GM21786 (cell line): Measurements from ENCODE around the gene ST6GALNAC2.

Experiments used
- ATAC-seq: cut with Tn5 transposase; IDR thresholded peaks from one replicate; pipeline ENCODE4 v1.9.1; 2021; ENCODE audit not compliant: unreplicated experiment

Gene ST6GALNAC2

DNA sequence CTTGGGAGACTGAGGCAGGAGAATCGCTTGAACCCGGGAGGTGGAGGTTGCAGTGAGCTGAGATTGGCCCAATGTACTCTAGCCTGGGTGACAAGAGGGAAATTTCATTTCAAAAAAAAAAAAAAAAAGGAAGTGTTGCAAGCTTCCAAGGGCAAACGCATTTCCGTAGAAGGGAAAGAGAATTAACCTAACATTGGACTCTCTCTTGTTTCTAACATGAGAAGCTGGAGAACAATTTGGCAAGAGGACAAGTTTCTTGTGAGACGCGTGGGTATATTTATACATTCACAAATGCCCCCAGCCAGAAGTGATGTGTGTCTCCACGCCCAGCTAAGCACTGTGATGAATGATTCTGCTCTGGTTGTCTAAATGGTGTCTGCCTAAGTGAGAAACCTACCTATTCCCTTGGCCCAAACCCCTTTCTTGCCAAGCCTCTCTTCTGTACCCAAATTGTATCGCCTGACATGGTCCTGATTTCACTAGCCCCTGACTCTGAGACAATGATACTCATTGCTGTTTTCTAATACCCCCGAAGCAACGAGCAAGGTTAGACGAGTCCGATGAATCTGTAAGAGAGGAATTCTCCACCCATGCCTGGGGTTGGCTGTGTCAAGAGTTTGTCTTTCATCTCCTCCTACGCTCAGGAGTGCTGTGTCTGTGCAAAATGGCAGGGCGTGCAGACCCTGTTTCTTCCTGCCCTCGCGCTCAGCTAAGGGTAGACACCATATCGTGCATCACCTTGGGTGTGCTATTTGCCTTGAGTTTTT lies 14.2 kb upstream of the ST6GALNAC2 start:
- ATAC-seq = no peak

DNA sequence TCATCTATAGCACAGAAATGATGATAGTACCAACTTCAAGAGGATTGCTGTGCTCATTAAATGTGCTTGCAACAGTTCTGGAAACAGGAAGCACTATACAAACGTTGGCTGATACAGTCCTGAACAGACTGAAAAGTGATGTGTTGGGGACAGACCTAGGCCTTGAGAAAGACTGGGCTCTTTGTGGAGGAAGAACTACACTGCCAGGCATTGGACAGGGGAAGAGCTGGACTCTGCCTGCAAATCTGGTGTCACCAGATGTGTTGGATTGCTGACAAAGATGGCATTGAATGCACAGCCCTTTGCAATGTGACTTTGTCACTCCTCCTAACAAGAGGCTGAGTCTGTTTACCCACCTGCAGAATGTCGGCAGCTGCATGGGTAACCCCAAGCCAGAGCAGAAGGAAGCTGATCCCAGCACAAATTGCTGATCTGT lies 12.4 kb upstream of the ST6GALNAC2 start:
- ATAC-seq = no peak

DNA sequence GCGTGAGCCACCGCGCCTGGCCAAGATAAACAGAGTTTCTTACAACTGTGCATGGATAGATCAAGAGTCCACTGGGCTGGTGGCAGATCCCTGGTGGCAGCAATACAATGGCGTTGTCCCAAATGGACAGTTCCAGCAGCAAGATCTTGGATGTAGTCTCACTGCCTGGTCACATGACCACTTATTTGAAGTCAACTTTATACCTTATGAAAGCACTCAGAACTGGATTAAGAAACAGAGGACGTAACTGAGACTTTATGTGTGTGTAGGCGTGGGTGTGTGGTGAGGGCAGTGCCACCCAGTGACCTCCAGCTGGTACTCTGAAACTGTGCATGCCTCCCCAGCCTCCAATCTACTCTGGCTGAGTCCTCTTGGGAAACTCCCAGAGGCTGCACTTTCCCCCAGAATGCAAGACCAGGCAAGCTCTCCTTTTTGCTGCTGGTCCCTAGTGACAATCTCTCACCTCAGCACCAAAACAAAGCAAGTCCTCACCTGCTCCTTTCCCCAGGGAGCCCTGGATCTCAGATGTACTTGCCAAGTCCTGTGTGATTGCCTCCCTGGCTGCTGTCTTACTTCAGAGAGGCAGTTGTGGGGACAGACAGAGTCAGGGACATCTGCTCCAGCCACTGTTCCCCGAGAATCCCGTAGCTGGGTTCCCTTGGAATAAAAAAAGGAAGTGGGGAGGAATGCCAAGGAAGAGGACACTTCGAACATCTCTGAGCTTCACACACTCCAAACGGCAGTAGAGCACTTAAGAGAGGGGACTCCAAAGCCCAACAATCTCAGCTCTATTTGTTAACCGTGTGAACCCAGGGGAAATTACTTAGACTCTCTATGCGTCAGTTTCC lies 11.7 kb upstream of the ST6GALNAC2 start:
- ATAC-seq = no peak

DNA sequence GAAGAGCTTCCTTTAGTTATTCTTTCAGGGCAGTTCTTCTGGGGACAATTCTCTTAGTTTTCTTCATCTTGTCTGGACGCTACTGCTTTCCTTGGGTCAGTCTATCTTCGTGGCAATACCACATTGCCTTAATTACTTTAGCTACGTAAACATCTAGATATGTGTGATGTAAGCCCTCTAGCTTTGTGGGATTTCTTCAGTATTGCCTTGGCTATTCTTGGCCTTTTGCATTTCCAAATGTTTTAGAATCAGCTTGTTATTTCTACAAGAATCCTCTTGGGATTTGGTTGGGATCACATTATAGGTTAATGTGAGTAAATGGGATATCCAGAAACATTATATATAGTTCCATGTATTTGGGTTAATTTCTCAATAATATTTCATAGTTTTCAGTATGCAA lies 9.0 kb upstream of the ST6GALNAC2 start:
- ATAC-seq = no peak

DNA sequence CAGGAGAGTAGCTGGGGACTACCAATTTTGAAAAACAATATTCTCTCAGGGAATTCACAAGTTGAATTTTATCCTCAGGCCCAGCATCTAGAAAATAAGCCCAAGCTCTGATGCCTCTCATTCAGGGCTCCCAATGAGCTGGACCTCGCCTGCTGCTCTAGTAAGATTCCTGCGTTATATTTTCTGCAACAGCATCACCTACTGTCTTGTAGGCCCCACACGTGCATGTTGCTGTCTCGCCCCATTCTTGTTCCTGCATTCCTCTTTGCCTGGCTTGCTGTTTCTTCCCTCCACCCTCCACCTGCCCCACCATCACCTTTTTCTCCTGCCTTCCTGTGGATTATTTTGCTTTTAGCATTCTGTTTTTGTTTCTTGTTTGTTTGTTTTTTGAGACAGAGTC lies 8.3 kb upstream of the ST6GALNAC2 start:
- no peak for ATAC-seq

DNA sequence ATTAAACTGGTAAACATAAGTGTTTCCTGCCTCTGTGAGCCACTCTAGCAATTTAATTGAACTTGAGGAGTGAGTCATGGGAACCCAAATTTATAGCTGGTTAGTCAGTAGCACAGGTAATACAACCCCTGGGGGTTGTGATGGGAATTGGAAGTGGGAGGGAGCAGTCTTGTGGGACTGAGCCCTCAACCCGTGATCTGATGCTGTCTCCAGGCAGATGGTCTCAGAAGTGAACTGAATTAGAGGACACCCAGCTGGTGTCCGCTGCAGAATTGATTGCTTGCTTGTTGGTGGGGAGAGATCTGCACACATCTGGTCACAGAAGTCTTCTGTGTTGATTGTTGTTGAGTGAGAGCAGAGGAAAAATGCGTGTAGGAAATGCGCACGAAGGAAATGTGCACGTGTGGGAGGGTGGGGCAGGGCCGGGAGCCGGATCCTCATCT lies 7.7 kb upstream of the ST6GALNAC2 start:
- ATAC-seq = no peak

DNA sequence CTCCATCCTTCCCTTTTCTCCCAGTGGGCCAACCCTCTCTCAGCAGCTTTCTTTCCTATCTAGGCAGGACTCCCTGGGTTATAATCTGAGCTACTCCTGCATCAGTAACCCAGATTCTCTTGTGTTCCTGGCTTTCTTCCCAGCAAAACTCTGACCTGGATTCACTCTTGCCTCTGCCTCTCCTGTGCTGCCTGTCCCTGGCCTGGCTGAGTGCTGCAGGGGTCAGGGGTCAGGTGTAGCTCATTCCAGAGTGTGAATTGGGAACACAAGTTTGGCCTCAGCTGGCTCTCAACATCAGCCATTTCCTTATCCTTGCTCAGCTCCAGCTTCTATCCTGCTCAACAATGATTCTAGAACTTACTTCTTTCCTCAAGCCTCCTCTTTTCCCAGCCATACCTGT lies 2.5 kb upstream of the ST6GALNAC2 start:
- no peak for ATAC-seq

DNA sequence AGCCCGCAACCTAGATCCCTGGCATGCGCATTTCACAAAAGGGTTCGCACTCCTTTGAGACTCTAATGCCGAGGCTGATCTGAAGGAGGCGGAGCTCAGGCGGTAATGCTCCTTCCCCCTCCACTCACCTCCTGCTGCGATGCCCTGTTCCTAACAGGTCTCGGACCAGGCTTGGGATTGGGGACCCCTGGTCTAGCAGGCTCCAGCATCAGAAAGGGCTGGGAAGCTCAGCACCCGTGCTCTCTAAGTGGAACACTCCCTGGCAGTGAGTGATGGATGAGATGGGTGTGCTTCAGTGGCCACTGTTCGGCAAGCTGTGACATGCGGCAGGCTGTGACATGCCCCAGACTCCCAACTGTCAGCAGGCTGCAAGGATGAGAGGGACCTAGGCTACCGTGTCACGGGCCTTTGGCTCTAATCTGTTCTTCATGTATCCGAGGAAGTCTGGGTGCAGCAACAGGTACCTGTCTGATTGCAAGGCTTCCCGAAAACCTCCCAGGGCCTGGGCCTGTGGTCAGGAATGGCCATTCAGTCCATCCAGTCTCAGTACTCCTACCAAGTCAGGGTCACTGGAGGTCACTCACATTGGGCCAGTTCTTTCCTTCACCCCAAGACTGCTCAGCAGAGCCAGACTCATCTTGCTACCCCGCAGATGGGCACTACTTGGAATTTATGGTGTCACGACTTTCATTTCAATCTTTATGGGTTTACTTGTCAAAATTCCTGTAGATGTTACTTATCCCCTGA lies 1.3 kb upstream of the ST6GALNAC2 start:
- no peak for ATAC-seq

DNA sequence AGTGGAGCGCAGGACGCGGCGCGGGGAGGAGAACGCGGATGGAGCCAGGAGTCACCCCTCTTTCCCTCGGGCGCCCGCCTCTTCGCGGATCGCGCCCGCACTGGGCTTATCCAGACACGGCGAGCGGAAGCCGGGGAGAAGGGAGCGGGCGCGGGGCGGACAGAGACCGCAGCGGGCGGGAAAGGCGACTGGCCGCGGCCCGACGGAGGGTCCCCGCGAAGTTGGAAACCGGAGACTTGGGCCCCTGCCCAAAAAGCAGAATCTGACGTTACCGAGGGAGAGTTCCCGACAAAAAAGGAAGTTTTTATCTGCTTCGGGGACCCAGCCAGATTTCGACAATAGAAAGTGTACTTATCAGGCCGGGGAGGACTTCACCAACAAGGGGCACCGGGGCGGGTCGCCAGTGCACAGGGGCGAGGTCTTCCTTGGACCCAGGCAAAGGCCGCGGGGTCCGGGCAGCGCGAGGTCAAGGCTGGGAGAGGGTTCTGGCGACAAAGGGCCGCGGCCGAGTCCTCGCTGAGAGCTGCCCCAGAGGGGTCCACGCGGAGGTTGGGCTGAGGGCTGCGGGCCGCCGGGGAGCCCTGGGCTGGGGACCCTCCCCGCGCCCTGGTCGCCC lies 519 bp downstream of the ST6GALNAC2 start:
- ATAC-seq = no peak

DNA sequence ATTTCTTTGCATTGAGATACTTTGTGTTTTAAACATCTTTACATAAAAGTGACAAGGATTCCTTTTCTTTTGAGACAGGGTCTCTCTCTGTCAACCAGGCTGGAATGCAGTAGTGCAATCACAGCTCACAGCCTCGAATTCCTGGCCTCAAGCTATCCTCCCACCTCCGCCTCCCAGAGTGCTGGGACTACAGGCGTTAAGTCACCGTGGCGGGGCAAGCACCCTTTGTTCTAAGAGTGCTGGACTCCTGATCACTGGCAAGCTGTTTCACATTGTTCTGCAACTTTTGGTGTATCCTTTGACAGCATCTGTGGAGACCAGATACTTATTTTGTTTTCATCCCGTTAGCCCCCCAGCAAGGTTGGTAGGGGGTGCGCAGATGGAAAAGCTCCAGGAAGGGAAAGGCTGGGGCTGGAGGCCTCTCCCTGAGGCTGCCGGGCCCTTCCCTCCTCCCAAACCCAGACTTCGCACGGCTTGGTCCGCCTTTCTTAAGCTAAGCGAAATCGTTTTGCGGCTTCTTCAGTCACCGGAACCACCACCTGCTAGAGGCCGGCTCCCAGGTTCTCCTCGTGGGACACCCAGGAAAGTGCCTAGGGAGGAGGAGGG lies 1.1 kb downstream of the ST6GALNAC2 start:
- no peak for ATAC-seq

DNA sequence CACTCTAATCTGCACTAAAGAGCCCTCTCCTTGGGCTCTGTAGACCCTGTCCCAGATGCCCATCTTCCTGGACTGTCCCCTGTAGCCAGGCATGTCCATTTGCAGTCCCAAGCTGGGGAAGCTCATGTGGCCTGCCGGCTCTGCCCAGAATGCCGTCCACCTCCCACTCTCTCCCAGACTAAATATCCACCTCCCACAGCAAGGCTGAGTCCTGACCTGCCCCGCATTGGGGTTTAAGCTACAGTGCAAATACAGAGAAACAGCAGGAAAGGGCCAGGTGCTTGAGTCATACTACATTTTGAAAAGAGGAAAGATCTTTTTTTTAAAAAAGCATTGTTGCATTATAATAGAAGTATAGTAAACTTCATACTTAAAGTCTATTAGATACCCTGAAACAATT lies 3.0 kb downstream of the ST6GALNAC2 start:
- no peak for ATAC-seq

DNA sequence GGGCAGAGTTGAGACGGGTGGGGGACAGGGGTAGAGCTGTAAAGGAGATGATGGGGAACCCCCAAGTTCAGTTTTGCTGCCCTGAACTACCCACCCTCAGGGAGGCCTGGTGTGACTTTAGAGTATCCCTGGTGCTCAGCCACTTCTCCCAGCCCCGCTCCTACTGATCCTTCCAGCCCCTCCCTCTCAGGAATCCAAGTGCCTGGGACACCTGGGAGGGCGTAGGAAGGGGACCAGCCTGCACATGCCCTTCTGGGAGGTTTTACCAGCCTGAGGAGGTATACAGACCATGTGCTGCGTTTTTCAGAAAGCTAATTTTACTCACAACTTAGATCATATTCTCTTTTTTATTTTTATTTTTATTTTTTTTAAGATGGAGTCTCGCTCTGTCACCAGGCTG lies 4.1 kb downstream of the ST6GALNAC2 start:
- no peak for ATAC-seq

DNA sequence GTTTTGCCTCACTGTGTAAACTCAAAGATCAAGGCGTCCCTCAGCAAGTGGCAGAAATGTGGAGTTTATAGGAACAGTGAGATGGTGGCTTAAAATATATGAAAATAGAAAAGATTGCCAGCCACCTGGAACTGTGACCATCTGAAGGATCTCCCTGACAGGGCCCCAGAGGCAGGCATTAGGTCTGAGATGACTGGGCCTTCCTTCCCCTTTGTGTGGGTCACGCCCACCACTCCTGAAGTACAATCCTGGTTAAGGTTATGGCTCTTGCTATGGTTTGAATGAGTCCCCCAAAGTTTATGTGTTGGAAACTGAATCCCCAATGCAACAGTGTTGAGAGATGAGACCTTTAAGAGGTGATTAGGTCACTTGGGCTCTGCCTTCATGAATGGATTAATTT lies 6.4 kb downstream of the ST6GALNAC2 start:
- ATAC-seq = no peak

DNA sequence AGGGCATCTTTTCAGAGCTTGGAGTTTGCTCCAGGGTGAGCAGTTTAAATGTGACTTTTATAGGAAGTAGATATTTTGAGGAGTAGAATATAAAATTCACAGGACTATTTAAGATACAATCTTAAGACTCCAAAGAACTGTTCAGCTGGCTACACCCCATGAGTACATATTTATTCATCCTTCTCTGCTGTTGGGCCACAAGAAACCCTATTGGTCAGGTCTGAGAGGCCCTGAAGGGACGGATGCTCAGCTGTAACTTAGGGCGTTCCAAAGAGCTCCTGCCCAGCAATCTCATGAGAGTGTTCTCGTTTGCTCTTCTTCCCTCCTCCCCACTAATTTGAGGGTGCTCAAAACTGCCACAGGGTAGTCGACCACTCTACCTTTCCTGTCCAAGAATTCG lies 7.3 kb downstream of the ST6GALNAC2 start:
- no peak for ATAC-seq

DNA sequence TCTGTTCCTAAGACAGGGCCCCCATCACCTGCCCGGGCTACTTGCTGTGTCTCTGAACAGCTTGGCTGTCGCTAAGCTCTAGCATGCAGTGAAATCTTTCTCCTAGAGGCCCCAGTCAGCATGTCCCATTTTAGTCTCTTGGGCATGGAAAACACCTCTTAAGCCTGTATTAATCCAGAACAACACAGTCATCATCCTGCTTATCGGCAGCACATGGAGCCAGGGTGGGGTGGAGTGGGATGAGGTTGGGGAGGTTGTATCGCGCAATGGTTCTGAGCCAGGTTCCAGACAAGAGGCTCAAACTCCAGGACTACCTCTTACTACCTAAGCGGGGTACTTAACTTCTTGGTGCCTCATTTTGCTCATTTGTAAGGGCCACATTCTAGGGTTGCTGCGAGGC lies 7.8 kb downstream of the ST6GALNAC2 start:
- no peak for ATAC-seq

DNA sequence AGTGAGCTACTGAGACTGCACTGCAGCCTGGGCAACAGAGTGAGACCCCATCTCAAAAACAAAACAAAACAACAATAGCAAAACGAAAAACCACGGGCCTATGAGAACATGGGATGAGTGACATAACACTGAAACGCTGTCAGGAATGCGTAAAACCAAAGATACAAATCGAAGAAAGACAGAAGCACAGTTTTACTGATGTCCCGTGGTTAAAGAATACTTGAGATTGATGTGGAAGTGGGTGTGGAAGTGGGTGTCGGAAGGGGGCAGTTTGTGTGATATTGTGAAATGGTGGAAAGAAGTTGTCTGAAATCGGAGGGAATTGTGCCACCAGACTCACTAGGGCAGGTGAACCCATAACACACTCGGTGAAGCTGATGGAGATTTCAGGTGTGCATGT lies 9.5 kb downstream of the ST6GALNAC2 start:
- ATAC-seq = no peak

DNA sequence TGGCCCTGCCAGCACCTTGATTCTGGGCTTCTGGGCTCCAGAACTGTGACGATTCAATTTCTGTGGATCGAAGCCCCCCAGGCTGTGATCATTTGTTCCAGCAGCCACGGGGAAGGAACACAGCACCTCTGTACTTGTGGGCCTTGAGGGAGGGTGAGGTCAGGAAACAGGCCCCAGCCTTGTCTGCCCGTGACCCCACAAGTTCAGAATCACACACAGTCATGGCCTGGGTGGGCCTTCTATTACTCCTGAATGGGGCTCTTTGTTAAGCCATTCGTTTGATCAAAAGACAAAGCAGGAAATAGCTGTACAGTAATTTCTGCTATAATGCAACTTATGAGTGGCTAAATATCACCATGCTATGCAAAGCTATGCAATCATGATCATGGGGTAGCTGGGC lies 10.1 kb downstream of the ST6GALNAC2 start:
- ATAC-seq = no peak

DNA sequence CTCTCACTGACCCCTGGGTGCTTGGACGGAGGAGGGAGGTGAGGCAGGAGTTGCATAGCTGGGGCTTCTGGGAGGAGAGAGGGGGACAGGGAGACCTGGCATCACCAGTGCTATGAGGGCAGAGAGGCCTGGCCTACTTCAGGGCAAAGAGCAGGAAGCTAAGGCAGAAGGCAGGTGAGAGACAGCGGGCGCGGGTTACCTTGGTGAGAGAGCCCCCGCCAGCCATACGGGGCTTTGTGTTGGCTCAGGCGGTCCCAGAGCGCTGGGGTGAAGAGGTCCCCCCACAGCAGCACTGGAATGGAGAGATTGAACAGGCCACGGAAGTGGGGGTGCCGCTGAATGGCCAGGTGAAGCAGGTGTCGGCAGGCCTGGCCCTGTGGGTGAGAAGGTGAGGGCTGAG lies 11.5 kb downstream of the ST6GALNAC2 start:
- ATAC-seq = no peak

DNA sequence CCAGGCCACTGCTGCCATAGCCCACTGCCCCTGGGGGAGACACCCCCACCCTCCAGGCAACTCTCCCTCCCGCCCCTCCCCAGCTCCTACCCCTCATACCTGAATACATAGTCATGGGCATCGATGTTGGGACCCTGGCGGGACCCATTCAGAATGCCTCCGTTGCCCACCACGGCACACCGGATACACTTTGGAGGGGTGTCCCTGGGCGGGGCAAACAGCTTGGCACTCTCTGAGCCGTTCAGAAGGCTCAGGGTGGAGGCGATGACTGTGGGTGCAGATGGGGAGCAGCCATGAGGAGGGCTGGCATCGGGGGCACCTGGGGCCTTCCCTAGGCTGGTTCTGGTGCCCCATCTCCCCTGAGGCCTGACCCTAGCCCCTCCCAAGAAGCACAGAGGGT lies 12.6 kb downstream of the ST6GALNAC2 start:
- no peak for ATAC-seq

DNA sequence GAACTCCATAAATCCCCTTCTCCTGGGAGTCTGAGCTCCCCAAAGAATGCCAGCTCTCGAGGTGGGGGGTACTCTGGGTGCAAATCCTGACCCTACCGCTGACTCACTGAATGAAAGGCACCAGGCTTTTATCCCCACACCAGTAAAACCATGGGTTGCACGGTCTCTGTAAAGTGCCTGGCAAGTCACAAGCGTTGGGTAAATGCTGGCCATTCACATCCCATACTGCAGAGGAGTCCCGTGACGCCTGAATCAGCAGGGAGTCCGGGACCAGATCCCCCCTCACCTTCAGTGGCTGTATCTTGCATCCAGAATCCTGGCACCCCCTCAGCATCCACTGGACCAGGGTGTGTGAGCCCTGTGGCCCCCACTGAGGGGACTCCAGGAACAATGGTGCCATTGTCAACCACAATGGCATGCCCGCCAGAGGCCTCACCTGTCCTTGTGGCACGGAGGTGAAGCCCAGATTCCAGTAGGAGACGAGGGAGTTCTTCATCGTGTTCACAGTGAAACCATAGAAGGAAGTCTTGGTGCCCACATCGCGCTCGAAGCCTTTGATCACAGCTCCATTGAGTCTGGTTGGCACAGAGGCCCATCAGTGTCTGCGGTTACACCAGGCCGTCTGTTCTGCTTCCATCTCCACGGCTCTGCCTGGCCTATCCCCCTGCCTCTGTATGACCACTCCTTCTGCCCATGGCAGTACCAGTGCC lies 13.3 kb downstream of the ST6GALNAC2 start:
- ATAC-seq = no peak
